Amniotic stem cell (primary cell): ENCODE results near the gene RAB11B.
A peak's percentile ranks its signal among the peaks of the same experiment; 100 is the strongest.
"Not testable (repeated sequence)": the region's sequence is repeated elsewhere in the genome, so short reads cannot be mapped to it uniquely, and the experiment has no call there.

Experiments used
- DNase-seq: peaks from one replicate; lab custom pipeline; 2025; lab: John Stamatoyannopoulos, UW

RAB11B gene

GRCh38 chr19:8370176-8371010 lies 19.8 kb upstream of the RAB11B start:
- DNase-seq: no peak

GRCh38 chr19:8371011-8371804 lies 19.0 kb upstream of the RAB11B start:
- no peak for DNase-seq

GRCh38 chr19:8373867-8374813 lies 16.0 kb upstream of the RAB11B start:
- DNase-seq: no peak

- DNase-seq: not testable (repeated sequence)
Observed at GRCh38 chr19:8375766-8376165, 14.4 kb upstream of the RAB11B start.

- not testable (repeated sequence) for DNase-seq
Observed at GRCh38 chr19:8376373-8376974, 13.7 kb upstream of the RAB11B start.

- no peak for DNase-seq
Observed at GRCh38 chr19:8377598-8377997, 12.6 kb upstream of the RAB11B start.

- not testable (repeated sequence) for DNase-seq
Observed at GRCh38 chr19:8379156-8379891, 10.8 kb upstream of the RAB11B start.

GRCh38 chr19:8384569-8384968 lies 5.6 kb upstream of the RAB11B start:
- not testable (repeated sequence) for DNase-seq

GRCh38 chr19:8385103-8385502 lies 5.1 kb upstream of the RAB11B start:
- DNase-seq: not testable (repeated sequence)

GRCh38 chr19:8385566-8385965 lies 4.6 kb upstream of the RAB11B start:
- DNase-seq: not testable (repeated sequence)

GRCh38 chr19:8386419-8386818 lies 3.7 kb upstream of the RAB11B start:
- not testable (repeated sequence) for DNase-seq

GRCh38 chr19:8386990-8387389 lies 3.2 kb upstream of the RAB11B start:
- DNase-seq: no peak

- no peak for DNase-seq
Observed at GRCh38 chr19:8387688-8388611, 2.2 kb upstream of the RAB11B start.

- DNase-seq: no peak
Observed at GRCh38 chr19:8388612-8388958, 1.6 kb upstream of the RAB11B start.

- DNase-seq: peak; percentile 73
Observed at GRCh38 chr19:8390617-8390981, 439 bp downstream of the RAB11B start.

- DNase-seq: no peak
Observed at GRCh38 chr19:8391198-8392016, 1.2 kb downstream of the RAB11B start.

GRCh38 chr19:8392017-8392591 lies 1.9 kb downstream of the RAB11B start:
- DNase-seq: no peak

GRCh38 chr19:8393192-8393870 lies 3.2 kb downstream of the RAB11B start:
- DNase-seq: no peak
